IPS-20b (cell line): ENCODE data around the gene ADGRA3.

Experiments used
- H3K27ac ChIP-seq: one replicate; pipeline ENCODE4 v1.5.1; 2013; ENCODE audit warnings: low read length
- H3K27me3 ChIP-seq: 2 replicates; pipeline ENCODE4 v1.6.1; 2013; ENCODE audit warnings: mild to moderate bottlenecking, low read length, inconsistent platforms; ENCODE audit not compliant: insufficient read depth
- H3K36me3 ChIP-seq: 2 replicates; pipeline ENCODE4 v1.6.1; 2013; ENCODE audit warnings: low read depth, mild to moderate bottlenecking, inconsistent platforms, low read length, moderate library complexity; ENCODE audit not compliant: insufficient read depth
- H3K4me1 ChIP-seq: 2 replicates; pipeline ENCODE4 v1.6.1; 2013; ENCODE audit warnings: mild to moderate bottlenecking, control low read depth, inconsistent platforms, low read length, moderate library complexity; ENCODE audit not compliant: insufficient read depth
- H3K4me3 ChIP-seq: 2 replicates; pipeline ENCODE4 v1.5.1; 2013; ENCODE audit warnings: mild to moderate bottlenecking, low read length, inconsistent platforms
- H3K9ac ChIP-seq: 2 replicates; pipeline ENCODE4 v1.6.1; 2013; ENCODE audit warnings: low read depth, mild to moderate bottlenecking, inconsistent platforms, low read length, moderate library complexity
- H3K9me3 ChIP-seq: 2 replicates; pipeline ENCODE4 v1.6.1; 2013; ENCODE audit warnings: mild to moderate bottlenecking, low read depth, low read length, inconsistent platforms; ENCODE audit not compliant: insufficient read depth

ADGRA3 gene

GRCh38 chr4:22508376-22508775 lies 7.5 kb downstream of the ADGRA3 start:
- no peak overlapping the region for H3K4me3 ChIP-seq
- peaks cover 33% of the 10 kb centered on the region for H3K4me1 ChIP-seq
- H3K9me3 ChIP-seq = no peaks in the 10 kb centered on the region
- no peak overlapping the region for H3K9ac ChIP-seq
- H3K27me3 ChIP-seq = no peaks in the 10 kb centered on the region
- no peaks in the 10 kb centered on the region for H3K36me3 ChIP-seq
- no peak overlapping the region for H3K27ac ChIP-seq

GRCh38 chr4:22504922-22505321 lies 10.9 kb downstream of the ADGRA3 start:
- Histone ChIP-seq H3K9me3 (no peaks in the 10 kb centered on the region), H3K36me3 (no peaks in the 10 kb centered on the region), H3K27ac (no peak overlapping the region), H3K4me3 (no peak overlapping the region), H3K27me3 (no peaks in the 10 kb centered on the region), H3K4me1 (peaks cover 44% of the 10 kb centered on the region), H3K9ac (no peak overlapping the region)

- no peaks in the 10 kb centered on the region for H3K9me3 ChIP-seq
- no peaks in the 10 kb centered on the region for H3K36me3 ChIP-seq
- H3K27ac ChIP-seq = no peak overlapping the region
- no peaks in the 10 kb centered on the region for H3K27me3 ChIP-seq
- H3K4me1 ChIP-seq = peaks cover 48% of the 10 kb centered on the region
- no peak overlapping the region for H3K9ac ChIP-seq
- H3K4me3 ChIP-seq = no peak overlapping the region
These were observed 11.4 kb downstream of the ADGRA3 start for GRCh38 chr4:22504447-22504846.

- Histone ChIP-seq H3K4me3 (no peak overlapping the region), H3K36me3 (no peaks in the 10 kb centered on the region), H3K4me1 (peaks cover 48% of the 10 kb centered on the region), H3K9ac (no peak overlapping the region), H3K27me3 (no peaks in the 10 kb centered on the region), H3K27ac (no peak overlapping the region), H3K9me3 (no peaks in the 10 kb centered on the region)
These were observed 12.7 kb downstream of the ADGRA3 start for GRCh38 chr4:22502895-22503814.

- Histone ChIP-seq H3K9ac (no peak overlapping the region), H3K4me3 (no peak overlapping the region), H3K27ac (no peak overlapping the region), H3K9me3 (no peaks in the 10 kb centered on the region), H3K4me1 (peaks cover 43% of the 10 kb centered on the region), H3K36me3 (no peaks in the 10 kb centered on the region), H3K27me3 (no peaks in the 10 kb centered on the region)
These were observed 14.2 kb downstream of the ADGRA3 start for GRCh38 chr4:22501715-22502095.

- Histone ChIP-seq H3K9me3 (no peaks in the 10 kb centered on the region), H3K36me3 (no peaks in the 10 kb centered on the region), H3K27ac (no peak overlapping the region)
These were observed 14.8 kb downstream of the ADGRA3 start for GRCh38 chr4:22500831-22501714.

GRCh38 chr4:22500128-22500611 lies 15.7 kb downstream of the ADGRA3 start:
- H3K4me3 ChIP-seq = no peak overlapping the region
- no peak overlapping the region for H3K9ac ChIP-seq
- H3K27me3 ChIP-seq = no peaks in the 10 kb centered on the region
- H3K4me1 ChIP-seq = peaks cover 34% of the 10 kb centered on the region
- no peak overlapping the region for H3K27ac ChIP-seq
- H3K9me3 ChIP-seq = no peaks in the 10 kb centered on the region; the same call in 1 of the 2 replicates
- H3K36me3 ChIP-seq = no peaks in the 10 kb centered on the region

More at GRCh38 chr4:22500831-22501714, 14.8 kb downstream of the ADGRA3 start:
- Histone ChIP-seq H3K27me3 (no peaks in the 10 kb centered on the region), H3K4me3 (no peak overlapping the region), H3K9ac (no peak overlapping the region), H3K4me1 (peaks cover 40% of the 10 kb centered on the region)

GRCh38 chr4:22498866-22499265 lies 17.0 kb downstream of the ADGRA3 start:
- Histone ChIP-seq H3K9ac (no peak overlapping the region), H3K4me3 (no peak overlapping the region), H3K9me3 (no peaks in the 10 kb centered on the region; the same call in 1 of the 2 replicates), H3K4me1 (peaks cover 24% of the 10 kb centered on the region), H3K27ac (no peak overlapping the region), H3K36me3 (no peaks in the 10 kb centered on the region), H3K27me3 (no peaks in the 10 kb centered on the region)

GRCh38 chr4:22496165-22496813 lies 19.6 kb downstream of the ADGRA3 start:
- no peak overlapping the region for H3K27ac ChIP-seq
- H3K9me3 ChIP-seq = no peaks in the 10 kb centered on the region; the same call in 1 of the 2 replicates
- peaks cover 36% of the 10 kb centered on the region for H3K4me1 ChIP-seq
- no peak overlapping the region for H3K4me3 ChIP-seq
- H3K27me3 ChIP-seq = no peaks in the 10 kb centered on the region
- no peaks in the 10 kb centered on the region for H3K36me3 ChIP-seq
- H3K9ac ChIP-seq = no peak overlapping the region

GRCh38 chr4:22493523-22493922 lies 22.3 kb downstream of the ADGRA3 start:
- H3K27me3 ChIP-seq = no peaks in the 10 kb centered on the region
- no peak overlapping the region for H3K4me3 ChIP-seq
- no peaks in the 10 kb centered on the region; the same call in 1 of the 2 replicates for H3K9me3 ChIP-seq
- H3K27ac ChIP-seq = no peak overlapping the region
- no peaks in the 10 kb centered on the region for H3K36me3 ChIP-seq
- no peak overlapping the region for H3K9ac ChIP-seq
- H3K4me1 ChIP-seq = peaks cover 19% of the 10 kb centered on the region

- Histone ChIP-seq H3K4me3 (no peak overlapping the region), H3K27me3 (no peaks in the 10 kb centered on the region), H3K9ac (no peak overlapping the region), H3K36me3 (no peaks in the 10 kb centered on the region), H3K9me3 (no peaks in the 10 kb centered on the region; the same call in 1 of the 2 replicates), H3K27ac (no peak overlapping the region), H3K4me1 (peaks cover 19% of the 10 kb centered on the region)
These were observed 22.9 kb downstream of the ADGRA3 start for GRCh38 chr4:22492987-22493386.
